AG08395 (cell line): ENCODE results near the gene KIF20B.
"Not testable (repeated sequence)": the region's sequence is repeated elsewhere in the genome, so short reads cannot be mapped to it uniquely, and the experiment has no call there.

Experiments
- DNase-seq: peaks from one replicate; pipeline ENCODE4 v3.0.0; 2012; ENCODE audit warnings: mixed read lengths, low spot score

Gene KIF20B

GRCh38 chr10:89684604-89685003 is 16.8 kb upstream of the KIF20B start:
- peak; percentile 53 for DNase-seq

- DNase-seq = no peak
These were observed 15.5 kb upstream of the KIF20B start for GRCh38 chr10:89685936-89686335.

DNA sequence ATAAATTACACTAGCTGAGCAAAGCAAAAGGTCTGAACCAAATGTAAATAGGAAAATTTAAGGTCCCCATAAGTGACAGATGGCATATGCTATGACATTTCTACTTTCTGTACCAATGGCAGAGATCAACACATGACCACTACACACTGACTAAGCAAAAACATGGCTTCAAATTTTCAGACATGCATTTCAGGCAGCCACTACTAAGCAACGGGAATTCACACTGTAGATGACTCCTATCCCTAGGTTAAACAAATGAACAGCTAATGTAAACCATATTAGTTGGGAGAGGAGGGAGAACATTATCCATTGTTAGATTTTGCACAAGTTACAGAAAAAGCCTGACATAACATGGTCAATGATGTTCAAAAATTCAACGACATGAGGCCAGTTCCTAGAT is 11.4 kb upstream of the KIF20B start:
- no peak for DNase-seq

DNA sequence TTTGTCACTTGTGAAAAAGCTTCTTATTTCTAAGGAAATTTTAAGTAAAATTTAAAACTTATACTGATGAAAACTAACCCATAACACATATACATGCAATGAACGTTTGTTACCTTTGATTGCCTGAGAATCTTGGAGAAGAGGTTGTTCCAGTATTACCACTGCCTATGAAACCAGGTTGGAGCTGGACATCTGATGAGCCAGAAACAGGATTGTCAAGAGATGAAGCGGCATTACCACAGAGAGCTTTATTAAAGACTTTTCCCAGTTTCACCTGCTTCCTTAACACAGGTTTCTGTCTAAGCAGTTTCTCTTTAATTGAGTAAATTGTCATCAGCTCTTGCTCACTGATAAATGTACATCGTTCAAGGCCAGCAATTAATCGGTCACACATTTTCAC is 9.0 kb upstream of the KIF20B start:
- DNase-seq = no peak

GRCh38 chr10:89693176-89693575 is 8.2 kb upstream of the KIF20B start:
- no peak for DNase-seq

DNA sequence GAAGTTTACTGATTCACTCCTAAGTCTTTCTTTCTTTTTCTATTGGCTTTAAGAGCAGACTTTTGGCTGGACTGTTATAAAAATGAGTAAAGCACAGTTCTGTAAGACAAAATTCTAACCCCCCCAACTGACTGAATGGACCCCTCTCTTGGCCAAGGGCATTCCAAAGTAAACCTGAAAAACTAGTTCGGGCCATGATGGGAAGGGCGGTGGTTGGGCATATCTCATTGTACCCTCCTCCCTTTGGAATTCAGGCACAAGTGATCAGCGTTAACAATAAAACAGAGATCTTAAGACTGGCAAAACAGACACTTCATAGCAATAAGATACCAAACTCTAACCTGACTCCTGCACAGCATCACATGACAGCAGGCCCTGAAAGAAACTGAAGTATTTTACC is 6.1 kb upstream of the KIF20B start:
- no peak for DNase-seq

- no peak for DNase-seq
These were observed 3.4 kb upstream of the KIF20B start for GRCh38 chr10:89697946-89698345.

GRCh38 chr10:89699581-89700064 is 1.8 kb upstream of the KIF20B start:
- no peak for DNase-seq

- DNase-seq = no peak
These were observed 508 bp upstream of the KIF20B start for GRCh38 chr10:89700923-89701241.

GRCh38 chr10:89702121-89702480 is 711 bp downstream of the KIF20B start:
- peak; percentile 3 for DNase-seq

GRCh38 chr10:89705466-89705865 is 4.1 kb downstream of the KIF20B start:
- DNase-seq = no peak

- peak; percentile 10 for DNase-seq
These were observed 4.6 kb downstream of the KIF20B start for GRCh38 chr10:89706011-89706410.

GRCh38 chr10:89707372-89707771 is 6.0 kb downstream of the KIF20B start:
- no peak for DNase-seq

DNA sequence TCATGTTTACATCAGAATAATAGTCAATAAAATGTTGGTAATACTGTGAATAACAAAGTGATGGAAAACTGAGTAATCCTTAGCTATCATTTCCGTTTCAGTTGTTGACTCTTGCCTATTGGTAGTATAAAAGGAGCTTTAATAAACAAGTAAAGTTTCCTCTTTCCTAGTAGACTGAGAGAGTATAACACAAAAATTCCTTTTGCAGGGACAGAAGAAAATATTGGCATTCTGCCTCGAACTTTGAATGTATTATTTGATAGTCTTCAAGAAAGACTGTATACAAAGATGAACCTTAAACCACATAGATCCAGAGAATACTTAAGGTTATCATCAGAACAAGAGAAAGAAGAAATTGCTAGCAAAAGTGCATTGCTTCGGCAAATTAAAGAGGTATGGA is 9.4 kb downstream of the KIF20B start:
- no peak for DNase-seq

GRCh38 chr10:89734616-89735015 is 33.2 kb downstream of the KIF20B start:
- no peak for DNase-seq

GRCh38 chr10:89738551-89739209 is 37.3 kb downstream of the KIF20B start:
- DNase-seq = no peak

DNA sequence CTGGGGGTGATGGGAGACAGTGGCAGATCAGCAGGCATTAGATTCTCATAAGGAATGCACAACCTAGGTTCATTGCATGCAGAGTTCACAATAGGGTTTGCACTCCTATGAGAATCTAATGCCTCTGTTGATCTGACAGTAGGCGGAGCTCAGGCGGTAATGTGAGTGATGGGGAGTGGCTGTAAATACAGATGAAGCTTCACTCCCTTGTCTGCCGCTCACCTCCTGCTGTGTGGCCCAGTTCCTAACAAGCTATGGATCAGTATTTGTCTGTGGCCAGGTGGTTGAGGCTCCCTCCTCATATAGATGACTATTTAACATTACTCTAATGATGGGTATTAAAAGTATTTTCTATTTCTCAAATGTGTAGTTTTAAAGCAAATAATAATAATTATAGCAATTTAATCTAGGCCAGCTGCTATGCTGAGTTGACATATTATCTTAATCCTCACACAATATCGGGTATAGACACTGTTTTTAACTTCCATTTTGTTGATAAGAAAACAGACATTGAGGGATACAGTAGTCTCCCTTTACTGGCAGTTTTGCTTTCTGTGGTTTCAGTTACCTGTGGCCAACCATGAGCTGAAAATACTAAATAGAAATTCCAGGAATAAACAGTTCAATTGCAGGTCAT is 39.9 kb downstream of the KIF20B start:
- DNase-seq = no peak

DNA sequence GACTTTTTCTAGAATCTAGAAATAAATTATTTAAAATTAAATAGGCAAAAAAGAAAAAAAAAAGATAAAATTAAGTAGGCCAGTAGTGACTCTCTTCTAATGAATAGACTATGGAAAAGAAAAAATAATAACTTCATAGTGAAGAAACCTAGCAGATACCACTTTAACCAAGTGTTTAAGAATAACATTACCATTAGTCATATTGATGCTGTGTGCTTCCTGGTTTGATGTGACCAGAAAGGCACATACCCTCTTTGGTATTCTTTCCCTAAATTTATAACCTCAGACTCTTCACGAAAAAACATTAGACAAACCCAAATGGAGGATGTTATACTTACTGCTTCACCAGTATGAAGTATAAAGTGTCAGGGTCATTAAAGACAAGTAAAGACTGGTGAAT is 42.6 kb downstream of the KIF20B start:
- DNase-seq = peak; percentile 31

DNA sequence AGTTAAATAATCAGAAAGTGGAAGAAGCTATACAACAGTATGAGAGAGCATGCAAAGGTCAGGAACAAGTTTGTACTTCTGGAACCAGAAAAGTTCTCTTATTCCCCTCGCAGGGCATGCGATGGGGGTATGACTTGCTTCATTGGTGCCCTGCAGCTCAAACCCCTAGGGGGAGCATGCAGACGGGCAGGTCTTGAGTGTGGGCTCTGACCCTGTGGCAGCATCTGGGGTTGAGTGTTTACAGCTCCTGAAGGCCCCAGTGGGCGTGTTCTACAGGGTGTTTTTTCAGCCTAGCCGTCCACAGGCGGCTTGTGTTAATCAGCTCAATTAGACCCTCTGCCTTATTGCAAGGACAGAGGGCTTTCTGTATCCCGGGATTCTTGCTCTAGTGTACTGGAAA is 44.5 kb downstream of the KIF20B start:
- no peak for DNase-seq

GRCh38 chr10:89750441-89750840 is 49.1 kb downstream of the KIF20B start:
- DNase-seq = no peak

DNA sequence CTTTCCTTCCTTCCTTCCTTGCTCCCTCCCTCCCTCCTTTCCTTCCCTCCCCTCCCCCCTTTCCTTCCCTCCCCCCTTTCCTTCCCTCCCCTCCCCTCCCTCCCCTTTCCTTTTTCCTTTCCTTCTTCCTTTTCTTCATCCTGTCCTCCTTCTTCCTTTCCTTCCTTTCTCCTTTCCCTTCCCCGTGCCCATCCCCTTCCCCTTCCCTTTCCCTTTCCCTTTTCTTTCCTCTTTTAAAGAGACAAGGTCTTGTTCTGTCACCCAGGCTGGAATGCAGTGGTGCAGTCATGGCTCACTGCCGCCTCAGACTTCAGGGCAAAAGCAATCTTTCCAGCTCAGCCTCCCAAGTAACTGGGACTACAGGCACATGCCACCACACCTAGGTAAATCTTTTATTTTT is 54.0 kb downstream of the KIF20B start:
- no peak for DNase-seq

- no peak for DNase-seq
These were observed 58.1 kb downstream of the KIF20B start for GRCh38 chr10:89759531-89759930.

DNA sequence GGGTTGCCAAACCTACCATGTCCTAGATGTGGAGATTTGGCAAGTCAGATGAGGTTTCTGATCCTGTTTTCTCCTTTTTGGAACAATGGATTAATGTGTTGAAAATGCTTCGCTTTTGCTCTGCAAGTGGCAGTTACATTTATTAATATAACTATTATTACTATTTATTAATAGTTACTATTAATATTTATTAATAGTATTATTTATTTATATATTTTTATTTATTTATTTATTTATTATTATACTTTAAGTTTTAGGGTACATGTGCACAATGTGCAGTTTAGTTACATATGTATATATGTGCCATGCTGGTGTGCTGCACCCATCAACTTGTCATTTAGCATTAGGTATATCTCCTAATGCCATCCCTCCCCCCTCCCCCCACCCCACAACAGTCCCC is 62.3 kb downstream of the KIF20B start:
- DNase-seq = not testable (repeated sequence)

DNA sequence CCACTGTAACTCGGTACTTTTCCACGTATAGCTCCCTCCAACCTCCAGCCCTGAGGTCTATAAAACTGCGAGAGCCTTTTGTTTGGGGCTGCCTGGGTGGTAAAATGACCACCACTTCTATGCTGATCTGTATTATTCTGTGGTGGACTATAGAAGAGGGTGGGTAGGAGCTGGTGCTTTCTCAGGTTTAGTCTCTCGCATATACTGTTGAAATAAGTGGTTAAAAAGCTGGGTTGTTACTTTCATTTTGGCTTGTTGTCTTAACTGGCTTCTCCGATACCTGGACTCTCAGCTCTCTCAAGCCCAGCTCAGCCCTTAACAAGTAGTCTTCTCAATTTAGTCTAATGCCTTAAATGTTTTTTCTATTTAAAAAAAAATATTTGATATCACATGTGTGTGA is 70.3 kb downstream of the KIF20B start:
- DNase-seq = no peak
